Activated CD4-positive, alpha-beta T cell treated with anti-CD3 and anti-CD28 coated beads for 4 hours (primary cell): ENCODE data around the gene CELF5.

Experiments
- DNase-seq, 2 donors: peaks; one replicate each; pipeline ENCODE4 v3.0.0-alpha.2; 2020

CELF5 gene

GRCh38 chr19:3245050-3245449, 20.6 kb downstream of the CELF5 start:
- no peak for DNase-seq

GRCh38 chr19:3248728-3249326, 24.4 kb downstream of the CELF5 start:
- no peak for DNase-seq

DNA sequence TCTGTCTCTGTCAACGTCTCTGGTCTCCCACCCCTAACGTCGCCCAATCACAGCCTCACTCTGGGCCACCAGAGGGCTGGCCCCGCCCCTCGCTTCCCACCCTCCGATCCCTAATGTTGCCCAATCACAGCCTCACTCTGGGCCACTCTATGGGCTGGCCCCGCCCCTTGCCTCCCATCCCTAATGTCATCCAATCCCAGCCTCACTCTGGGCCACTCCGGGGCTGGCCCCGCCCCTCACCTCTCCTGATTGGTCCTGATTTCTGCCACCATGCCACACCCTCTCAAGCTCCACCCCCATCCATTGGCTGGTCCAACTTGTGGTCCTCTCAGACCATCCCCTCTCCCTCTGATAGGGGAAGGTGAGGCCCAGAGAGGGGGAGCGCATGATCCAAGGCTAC, 24.9 kb downstream of the CELF5 start:
- DNase-seq, result no peak

DNA sequence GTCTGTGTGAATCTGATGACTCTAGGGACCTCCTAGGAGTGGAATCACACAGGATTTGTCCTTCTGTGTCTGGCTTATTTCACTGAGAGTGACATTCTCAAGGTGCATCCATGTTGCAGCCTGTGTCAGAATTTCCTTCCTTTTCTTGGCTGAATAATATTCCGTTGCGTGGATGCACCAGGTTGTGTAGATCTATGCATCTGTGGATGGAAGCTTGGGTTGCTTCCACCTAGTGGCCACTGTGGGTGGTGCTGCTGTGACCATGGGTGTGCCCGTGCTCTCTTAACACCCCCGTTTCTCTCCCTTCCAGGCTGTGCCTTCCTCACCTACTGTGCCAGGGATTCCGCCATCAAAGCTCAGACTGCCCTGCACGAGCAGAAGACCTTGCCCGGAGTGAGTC, 26.2 kb downstream of the CELF5 start:
- DNase-seq, result peak; percentile 19 to 52

DNA sequence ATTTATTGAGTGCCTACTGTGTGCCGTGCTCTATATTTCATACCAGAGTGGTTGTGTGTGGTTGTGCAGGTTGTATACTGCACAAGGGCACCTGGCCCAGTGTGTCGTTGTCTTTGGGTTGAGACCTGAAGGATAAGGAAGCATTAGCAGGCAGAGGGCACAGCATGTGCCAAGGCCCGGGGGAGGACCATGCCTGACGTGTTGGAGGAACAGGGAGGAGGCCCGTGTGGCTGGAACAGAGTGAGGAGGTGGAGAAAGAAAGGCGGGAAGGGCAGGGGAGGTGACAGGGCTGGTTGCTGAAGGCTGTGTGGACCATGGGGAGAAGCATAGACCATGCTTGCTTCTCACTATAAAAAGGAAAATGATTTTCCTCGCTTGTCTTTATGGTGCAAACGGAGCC, 26.8 kb downstream of the CELF5 start:
- DNase-seq, result no peak

DNA sequence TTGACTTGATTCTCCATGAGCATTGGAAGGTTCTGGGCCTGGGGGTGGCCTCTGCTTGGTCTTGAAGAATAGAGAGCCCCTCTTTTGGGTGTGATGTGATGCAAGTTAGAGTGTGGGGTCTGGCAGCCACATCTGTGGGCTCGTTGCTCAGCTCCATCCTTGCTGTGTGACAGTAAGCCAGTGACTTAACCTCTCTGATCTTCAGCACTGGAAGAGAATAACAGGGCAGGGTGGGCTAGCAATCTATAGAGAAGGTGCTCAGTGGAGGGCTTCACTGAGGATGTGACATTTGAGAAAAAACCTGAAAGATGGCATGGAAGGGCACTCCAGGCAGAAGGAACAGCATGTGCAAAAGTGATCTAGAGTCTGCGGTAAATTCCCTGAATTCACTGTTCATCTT, 28.2 kb downstream of the CELF5 start:
- DNase-seq, result no peak

DNA sequence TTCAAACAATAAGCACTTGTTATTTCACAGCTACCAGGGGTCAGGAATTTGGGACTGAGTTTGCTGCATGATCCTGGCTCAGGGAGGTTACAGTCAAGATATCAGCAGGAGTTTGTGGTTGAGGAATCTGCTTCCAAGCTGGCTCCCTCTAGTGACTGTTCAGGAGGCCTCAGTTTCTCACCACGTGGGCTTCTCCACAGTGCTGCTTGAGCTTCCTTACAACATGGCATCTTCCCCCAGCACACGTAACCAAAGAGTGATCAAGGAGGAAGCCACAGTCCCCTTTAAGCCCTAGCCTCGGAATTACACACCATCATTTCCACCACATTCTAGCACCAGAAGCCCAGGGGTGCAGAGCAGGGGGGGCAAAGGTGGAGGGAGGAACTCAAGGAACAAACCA, 28.8 kb downstream of the CELF5 start:
- no peak for DNase-seq

GRCh38 chr19:3254520-3254919, 30.1 kb downstream of the CELF5 start:
- DNase-seq, result no peak

- no peak for DNase-seq
These were observed 32.6 kb downstream of the CELF5 start for GRCh38 chr19:3257071-3257470.

DNA sequence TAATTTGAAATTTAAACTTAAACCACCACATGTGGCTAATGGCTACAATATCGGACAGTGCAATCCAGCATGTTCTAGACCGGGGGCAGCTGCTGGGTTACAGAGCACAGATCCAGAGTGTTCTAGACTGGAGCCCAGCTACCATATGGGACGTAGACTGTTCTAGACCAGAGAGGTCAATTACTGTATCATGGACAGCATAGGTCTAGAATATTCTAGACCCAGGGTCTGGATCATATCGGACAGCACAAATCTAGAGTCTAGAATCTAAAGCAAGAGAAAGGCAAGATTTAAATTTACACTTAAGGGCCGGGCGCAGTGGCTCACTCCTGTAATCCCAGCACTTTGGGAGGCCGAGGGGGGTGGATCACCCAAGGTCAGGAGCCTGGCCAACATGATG, 37.9 kb downstream of the CELF5 start:
- DNase-seq, result no peak

- DNase-seq, result no peak
These were observed 39.4 kb downstream of the CELF5 start for GRCh38 chr19:3263866-3264265.

GRCh38 chr19:3265432-3265831, 41.0 kb downstream of the CELF5 start:
- DNase-seq, result no peak

DNA sequence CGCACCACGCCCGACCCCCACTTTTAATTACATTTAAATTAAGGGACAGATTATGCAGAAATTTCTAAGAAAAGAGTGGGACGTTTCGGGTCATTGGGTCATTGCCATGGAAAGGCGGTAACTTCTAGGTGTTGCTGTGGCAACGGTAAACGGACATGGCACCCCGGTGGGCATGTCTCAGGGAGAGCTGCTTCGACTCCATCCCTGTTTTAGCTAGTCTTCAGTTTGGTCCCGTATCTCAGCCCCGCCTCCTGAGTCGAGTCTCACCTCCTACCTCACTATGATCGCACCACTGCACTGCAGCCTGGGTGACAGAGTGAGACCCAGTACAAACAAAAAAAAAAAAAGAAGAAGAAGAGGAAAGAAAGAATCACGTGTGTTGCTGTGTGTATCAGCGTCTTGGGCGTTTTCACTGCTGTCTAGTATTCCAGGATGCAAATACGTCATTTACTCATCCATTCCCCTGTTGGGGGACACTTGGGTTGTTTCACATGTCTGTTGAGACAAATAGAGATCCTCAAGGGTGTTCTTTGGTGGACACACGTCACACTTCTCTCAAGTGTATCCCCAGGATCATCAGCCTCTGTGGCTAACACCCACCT, 41.7 kb downstream of the CELF5 start:
- no peak for DNase-seq

GRCh38 chr19:3266792-3267514, 42.5 kb downstream of the CELF5 start:
- DNase-seq, result no peak

DNA sequence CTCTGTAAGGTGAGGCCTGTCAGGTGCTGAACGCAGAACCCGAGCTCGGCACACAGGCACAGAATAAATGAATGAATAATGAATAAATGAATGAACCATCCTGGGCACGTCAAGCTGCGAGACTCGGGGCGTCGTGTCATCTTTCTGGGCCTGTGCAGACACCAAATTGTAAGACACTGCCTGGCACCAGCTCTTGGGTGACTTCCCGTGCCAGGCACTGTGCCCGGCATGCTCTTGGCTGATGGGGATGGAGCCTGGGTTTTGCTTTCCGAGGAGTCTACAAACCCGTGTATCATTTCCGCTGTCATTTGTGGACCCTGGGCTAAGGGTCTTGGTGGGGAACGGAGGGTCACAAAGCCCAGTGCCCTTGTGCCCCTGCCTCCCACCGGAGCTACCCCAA, 43.9 kb downstream of the CELF5 start:
- no peak for DNase-seq

DNA sequence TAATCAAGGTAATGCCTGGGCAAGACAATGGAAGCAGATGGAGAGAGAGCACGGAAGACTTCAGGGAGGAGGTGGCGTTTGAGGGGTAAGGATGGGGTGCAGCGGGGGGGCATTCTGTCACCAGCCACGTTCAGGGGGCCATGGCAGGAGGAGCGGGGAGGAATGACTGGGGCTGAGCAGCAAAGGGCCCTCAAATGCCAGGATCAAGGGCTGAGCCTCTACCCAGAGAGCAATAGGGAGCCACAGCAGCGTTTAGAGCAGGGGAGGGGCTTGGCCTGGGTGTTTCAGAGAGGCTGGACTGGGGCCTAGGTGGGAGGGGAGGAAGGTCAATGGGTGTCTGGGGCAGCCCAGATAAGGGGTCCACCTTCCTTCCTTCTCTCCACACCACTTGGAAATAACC, 44.3 kb downstream of the CELF5 start:
- DNase-seq, result no peak

GRCh38 chr19:3269916-3270671, 45.6 kb downstream of the CELF5 start:
- DNase-seq, result no peak

DNA sequence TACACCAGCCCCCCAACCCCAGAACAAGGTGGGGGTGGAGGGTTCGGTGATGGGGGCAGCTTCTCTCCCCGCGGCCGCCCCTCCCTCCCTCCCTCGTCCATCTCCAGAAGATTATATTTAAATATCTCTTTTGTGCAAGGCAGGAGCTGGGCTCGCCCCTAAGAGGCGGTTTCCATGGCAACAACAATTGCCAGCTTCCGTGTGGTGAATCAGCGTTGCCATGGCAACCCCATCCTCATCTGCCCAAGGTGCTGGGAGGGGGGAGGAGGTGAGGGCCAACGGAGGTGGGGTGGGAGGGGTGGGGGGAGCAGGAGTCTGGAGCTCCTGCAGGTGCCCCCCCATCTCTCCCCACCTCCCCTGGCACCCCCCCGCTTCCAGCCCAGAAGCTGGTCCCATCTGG, 46.4 kb downstream of the CELF5 start:
- DNase-seq, result peak; percentile 60 to 69

DNA sequence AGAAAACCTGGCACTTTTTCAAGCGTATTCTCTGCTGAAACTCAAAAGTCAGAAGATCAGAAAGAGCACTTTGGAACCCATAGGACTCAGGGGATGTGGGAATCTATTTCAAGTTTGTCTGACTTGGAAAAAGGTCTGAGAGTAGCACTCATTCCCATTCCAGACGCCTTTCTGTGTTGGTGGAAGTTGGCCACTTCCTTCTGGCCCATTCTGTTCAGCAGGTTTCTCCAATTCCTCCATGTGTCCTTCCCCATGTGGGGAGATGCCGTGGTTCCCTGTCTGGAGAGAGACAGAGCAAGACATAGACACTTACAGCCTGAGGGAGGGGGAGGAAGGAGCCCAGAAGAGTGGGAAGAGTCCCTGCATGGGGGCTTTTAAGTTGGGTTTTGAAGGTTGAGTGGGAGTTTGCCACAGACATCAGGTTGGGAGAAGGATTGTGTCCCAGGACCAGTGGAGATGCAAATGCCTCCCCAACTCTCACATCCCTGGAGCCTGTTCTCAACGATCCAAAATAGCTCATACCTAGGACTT, 48.0 kb downstream of the CELF5 start:
- DNase-seq, result no peak

DNA sequence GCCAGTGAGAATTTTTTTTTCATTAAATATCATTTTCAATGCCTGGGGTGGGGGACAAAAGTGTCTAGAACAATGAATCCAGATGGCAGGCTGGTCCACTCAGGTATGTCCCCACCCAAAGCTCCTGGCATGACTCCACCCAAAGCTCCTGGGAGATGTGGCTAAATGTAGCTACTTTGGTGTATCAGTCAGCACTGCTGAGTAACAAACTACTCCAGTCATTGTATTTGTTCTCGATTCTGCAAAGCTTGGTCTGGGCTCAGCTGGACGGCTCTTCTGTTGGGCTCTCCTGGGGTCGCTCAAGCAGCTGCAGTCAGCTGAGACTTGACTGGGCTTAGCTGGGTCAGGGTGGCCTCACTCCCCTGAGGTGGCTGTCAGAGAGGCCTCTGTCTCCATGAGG, 48.5 kb downstream of the CELF5 start:
- DNase-seq, result no peak

DNA sequence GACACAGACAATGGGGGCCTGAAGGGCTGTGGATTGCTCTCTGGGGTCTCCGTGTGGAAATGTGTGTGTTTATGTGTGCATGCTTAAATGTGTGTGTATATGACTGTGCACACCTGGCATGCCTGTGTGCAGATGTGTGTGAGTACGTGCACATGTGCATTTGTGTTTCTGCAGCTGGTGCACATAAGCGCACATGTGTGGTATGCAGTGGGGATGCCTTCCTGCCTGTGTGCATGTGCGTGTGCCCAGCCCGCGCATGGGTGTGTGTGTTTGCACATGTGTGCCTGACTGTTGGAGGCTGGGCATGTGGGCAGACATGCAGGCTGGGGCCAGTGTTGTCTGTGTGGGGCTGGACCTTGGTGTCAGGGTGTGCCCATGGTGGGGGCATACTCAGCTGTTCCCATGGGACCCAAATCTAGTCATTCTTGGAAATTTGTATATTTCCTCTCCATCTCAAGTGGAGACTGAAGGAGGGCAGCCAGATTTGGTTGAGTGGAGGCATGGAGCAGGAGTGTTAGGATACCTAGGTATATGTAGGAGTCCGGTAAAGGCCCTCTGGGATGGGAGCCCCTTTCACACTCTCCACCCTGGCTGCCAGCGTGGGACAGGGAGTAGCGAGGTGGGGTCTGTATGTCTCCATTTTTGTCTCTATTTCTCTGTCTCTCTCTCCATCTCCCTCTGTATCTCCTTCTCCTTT, 49.9 kb downstream of the CELF5 start:
- DNase-seq, result no peak

DNA sequence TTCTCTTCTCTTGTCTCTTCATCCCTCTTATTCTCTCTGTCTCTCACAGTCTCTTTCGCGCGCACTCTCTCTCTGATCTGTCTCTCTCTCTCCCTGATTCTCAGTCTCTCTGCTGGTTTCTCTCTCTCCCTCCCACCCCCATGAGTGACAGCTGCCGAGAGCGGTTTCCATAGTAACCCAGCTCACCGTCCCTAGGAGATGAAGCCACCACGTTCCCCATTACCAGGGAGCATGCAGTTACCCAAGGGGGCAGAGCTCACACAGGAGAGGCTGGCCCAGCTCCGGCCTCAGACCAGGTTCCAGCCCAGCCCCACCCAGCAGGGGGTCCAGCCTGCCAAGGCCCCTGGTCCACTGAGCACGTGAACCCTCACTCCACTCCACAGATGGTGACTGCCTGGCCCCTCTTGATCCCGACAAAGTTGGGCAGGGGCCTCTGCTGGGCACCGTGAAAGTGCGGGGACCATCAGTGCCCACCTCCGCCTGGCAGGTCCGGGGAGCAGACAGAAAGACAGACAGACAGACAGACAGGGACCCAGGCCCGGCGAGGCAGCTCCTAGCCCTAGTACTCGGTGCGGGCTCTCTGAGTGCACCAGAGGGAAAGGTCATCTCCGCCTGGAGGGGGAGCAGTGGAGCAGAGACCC, 50.6 kb downstream of the CELF5 start:
- peak; percentile 18 to 38 for DNase-seq
